Measurements from ENCODE around the gene TTI1.

Gene TTI1

GRCh38 chr20:37958856-37959520, 74.3 kb downstream of the TTI1 start:
- no peak for DNase-seq

DNA sequence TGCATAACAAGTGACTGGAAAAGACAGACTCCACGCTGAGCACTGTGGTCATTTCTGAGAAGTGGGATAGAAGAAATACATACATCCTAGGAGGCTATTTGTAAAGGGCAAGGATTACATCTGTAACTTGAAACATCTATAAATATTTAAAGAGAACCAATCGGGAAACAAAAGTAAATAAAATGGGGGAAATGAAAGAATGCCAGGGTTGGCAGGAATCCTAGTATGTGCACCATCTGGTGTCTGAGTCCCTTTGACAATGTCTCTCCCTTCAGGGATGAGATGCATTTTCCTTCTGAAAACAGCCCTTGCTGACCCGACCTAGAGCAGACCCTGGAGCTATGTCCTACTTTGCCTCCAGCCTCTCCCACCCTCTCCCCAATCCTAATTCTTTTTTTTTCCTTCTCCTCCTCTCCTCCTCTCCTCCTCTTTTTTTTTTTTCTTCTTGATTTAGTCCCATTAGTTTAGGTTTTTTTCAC, 77.1 kb downstream of the TTI1 start:
- no peak for DNase-seq

GRCh38 chr20:37955511-37955910, 77.7 kb downstream of the TTI1 start:
- DNase-seq, result no peak

- no peak for DNase-seq
Measured at GRCh38 chr20:37954626-37955025, 78.6 kb downstream of the TTI1 start.

DNA sequence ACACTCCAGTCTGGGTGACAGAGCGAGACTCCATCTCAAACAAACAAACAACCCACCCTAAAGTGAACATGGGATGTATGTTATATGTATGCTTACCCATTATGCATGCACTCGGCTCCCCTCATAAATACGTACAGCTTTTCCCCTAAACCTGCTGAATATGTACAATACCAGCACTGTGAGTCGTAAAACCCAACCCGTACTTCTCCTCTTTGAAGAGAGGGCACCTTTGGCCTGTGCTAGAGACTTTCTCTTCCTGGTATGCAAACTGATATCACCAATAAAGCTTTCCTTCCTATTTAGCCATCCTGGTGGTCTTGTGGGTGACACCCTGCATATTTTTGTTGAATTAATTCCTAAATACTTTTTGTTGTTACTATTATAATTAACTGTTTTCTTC, 79.1 kb downstream of the TTI1 start:
- DNase-seq, result no peak

DNA sequence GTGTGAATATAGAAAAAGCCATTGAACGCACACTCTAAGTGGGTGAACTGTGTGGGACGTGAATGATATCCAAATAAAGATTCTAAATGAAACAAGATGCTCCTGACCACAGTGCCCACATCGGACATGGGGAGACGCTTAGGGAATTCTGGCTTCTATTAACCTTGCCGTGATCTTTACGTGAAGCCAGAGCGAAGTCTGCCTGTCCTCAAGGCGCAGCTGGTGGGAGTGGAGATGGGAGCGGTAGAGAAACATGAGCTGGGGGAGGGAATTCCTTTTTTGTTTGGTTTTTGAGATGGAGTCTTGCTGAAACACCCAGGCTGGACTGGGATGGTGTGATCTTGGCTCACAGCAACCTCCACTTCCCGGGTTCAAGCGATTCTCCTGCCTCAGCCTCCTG, 84.3 kb downstream of the TTI1 start:
- no peak for DNase-seq

- no peak for DNase-seq
Measured at GRCh38 chr20:37947943-37948342, 85.3 kb downstream of the TTI1 start.

DNA sequence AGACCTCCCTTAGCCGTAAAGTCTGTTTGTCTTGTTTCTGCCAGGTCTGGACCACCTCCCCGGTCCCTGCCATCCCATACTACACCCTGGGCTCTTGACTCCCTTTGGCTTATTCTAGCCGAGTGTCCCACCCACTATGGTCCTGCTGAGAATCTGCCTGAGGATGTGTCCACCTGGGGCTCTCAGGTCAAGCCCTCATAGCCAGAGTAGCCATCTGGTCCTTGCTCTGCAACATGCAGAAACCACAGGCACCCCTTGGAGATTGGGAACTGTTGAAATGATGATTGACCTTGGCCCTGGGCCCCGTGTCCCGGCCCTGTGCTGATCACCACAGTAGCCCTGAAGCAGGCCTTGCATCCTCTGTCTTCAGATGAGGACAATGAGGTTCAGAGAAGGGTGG, 86.3 kb downstream of the TTI1 start:
- no peak for DNase-seq

DNA sequence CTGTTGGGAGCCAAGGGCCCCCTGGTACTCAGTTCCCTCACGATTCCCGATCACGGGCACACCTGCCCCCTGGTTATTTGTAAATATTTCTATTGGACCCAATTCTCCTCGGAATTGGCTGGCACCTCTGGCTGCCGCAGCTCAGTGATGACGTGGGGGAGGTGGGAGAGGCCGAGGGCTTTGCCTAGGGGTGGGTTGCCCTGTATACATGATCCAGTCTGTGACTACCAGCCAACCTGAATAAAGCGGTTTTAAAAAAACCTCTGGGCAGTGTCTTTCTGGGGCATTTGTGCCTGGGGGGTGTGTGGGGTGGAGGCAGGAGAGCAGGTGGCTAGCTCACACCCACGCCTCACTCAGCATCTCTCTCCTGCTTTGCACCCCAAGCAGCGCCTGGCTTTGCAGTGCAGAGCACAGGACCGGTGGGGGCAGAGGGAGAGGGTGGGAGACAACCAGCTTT, 88.1 kb downstream of the TTI1 start:
- DNase-seq, result no peak

DNA sequence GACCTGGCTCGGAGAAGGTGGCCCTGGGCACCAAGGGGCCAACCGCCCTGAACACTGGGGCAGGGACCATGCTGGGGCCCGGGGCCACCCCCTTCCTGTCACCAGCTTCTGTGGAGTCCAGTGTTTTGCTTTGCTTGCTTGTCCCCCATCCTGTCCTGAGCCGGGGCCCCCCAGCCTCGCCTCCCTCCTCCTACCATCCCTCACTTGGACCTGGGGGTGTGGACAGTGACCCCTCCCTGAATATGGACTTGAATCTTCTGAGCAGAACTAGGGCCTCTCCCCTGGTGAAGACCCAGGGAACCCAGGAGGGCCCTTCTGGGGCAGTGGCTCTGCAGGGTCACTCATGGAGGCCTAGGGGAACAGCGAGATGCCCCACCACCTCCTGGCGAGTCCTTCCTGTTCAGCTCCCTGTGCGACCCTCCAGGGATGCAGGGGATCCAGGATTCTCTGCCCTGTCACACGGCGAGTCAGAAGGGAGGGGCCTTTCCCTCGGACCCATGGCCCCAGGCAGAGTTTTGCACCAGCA, 88.7 kb downstream of the TTI1 start:
- DNase-seq, result no peak

DNA sequence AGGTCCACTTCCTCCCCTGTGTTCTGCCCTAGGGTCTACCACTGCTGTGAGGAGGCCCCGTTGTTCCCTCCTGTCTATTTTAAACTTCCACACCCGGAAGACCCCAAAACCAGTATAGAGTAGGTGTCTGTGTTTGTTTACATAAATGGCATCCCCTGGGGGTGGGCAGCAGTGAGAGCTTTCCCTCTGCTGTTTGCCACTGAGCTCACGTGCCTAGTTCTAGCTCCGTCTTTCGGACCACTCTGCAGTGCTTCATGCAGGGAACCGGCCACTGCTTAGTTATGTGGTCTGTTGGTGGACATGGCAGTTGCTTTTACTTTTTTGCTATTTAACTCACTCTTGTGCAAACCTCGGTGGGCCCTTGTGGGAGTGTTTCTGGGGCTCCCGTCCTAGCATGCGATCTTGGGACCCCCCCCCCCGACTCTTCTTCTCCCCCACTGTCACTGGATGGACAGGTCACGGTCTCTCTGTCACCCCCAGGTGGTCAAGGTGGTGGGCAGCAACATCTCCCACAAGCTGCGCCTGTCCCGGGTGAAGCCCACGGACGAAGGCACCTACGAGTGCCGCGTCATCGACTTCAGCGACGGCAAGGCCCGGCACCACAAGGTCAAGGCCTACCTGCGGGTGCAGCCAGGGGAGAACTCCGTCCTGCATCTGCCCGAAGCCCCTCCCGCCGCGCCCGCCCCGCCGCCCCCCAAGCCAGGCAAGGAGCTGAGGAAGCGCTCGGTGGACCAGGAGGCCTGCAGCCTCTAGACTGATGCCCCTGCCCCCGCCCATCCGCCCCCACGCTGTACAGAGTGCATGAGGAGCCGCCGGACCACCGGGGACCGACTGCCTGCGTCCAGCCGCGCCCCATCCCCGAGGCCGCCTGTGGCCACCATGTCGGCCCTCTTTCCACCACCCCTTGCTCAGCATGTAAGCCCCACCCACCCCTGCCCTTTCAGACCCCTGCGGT, 89.5 kb downstream of the TTI1 start:
- DNase-seq, result no peak

- no peak for DNase-seq
Measured at GRCh38 chr20:37943033-37943432, 90.2 kb downstream of the TTI1 start.

GRCh38 chr20:37941992-37942391, 91.3 kb downstream of the TTI1 start:
- no peak for DNase-seq

DNA sequence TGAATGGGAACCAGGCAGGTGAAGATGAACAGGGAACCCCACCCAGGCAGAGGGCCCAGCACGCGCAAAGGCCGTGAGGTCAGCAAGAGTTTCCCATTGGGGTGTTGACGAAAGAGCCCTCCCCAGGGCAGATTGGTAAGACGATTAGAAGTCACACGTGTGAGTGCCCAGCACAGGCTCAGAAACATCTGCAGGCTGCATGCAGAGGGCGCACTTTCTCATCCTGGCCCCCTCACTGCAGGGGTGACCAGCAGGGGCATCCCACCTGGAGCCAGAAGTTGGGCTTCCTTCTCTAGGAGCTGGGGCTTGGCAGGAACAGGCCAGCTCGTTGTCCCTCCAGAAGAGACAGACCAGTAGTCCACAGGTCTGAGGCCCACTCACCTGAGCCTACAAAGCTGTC, 91.9 kb downstream of the TTI1 start:
- no peak for DNase-seq

DNA sequence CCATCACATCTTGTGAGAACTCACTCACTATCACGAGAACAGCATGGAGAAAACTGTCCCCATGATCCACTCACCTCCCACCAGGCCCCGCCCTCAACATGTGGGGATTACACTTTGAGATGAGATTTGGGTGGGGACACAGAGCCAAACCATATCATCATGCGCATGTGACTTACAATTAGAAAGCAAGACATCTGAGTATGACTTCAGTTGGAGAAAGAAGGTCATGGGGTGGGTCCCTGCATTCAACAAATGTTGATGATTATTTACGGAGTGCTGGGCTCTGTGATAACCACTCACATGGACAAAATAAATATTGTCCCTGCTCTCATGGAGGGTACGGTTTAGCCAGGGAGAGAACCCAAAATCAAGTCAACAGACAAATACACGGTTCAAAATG, 92.4 kb downstream of the TTI1 start:
- DNase-seq, result no peak

- DNase-seq, result no peak
Measured at GRCh38 chr20:37939701-37940560, 93.3 kb downstream of the TTI1 start.

DNA sequence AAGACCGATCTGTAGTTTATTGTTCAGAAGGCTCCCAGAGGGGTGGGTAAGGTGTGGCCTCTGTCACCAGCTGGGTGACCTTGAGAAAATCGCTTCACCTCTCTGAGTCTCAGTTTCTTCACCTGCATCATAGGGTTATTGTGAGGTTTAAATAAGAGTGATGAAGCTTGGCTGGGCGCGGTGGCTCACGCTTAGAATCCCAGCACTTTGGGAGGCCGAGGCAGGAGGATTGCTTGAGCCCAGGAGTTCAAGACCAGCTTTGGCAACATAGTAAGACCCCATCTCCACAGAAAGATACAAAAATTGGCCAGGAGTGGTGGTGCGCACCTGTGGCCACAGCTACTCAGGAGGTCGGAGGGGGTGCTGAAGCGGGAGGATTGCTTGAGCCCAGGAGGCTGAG, 94.3 kb downstream of the TTI1 start:
- DNase-seq, result no peak

DNA sequence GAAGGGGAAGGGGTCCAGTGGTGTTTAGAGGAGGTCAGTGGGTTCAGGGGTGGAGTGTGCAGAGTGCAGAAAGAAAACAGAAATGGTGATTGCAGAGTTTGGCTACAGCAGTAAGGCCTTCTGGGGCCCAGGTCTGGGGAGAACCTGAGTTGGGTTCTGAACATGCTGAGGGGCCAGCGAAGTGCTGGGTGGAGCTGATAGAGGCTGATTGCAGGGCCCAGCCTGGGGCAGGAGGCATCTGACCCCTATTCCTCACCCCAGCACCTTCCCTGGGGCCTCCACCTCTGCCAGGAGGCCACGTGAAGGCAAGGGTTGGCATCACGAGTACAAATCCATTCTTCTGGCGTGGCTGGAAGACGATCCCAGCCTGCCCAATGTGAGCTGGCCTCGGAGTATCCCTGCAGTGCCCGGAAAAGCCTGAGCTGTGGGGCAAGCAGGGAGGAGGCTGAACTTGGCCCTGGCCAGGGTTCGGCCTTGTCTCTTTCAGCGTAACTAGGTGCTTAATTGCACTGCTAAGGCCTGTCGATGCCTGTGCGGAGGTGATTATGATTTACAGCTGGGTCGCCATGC, 95.0 kb downstream of the TTI1 start:
- no peak for DNase-seq

- DNase-seq, result no peak
Measured at GRCh38 chr20:37937686-37938085, 95.6 kb downstream of the TTI1 start.

DNA sequence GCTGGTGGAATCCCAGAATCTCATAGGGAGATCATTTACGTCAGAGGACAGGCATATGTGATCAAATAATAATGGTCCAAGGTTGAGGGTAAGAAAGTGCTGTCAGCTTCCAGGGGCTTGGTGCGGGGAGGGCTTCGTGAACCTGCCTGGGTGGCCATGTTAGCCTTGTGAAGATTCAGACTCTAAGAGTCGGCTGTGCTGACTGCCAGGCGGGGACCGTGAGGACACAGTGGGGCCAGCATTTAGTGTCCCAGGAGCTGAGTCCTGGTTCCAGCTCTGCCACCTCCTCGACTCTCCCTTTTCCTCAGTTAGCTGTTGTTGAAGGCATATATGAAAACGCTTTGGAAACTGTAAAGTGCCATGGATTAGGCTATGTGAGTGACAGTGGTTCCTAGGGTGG, 96.8 kb downstream of the TTI1 start:
- no peak for DNase-seq

DNA sequence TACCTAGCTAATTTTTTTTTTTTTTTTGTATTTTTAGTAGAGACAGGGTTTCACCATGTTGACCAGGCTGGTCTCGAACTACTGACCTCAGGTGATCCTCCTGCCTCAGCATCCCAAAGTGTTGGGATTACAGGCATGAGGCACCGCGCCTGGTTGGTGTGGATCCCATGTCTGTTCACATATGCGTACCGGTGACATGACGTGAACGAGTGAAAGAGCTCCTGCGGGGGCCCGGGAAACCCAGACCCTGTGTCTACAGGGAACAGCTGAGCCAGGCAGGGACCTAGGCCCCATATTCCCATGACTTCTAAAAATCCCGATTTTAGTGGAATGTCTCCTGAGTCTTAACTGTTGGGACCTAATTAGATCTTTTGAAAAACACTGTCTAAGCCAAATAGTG, 97.2 kb downstream of the TTI1 start:
- DNase-seq, result no peak

DNA sequence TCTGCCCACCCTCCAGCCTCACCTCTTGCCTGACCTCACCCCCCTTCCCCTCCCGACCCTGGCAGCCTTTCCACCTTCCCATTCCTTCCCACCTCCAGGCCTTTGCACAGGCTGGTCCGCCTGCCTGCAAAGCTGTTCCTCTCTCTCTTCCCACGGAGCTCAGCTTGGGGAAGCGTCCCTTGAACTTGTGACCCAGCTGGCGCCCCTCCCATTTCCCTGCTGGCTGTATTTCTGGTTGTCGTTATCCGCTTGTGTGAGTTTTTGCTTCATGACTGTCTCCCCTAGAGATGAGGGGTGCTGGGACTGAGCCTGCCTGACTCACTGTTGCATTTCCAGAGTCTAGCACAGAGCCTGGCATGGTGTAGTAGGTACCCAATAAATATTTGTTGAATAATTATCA, 97.8 kb downstream of the TTI1 start:
- no peak for DNase-seq
